Measurements from ENCODE around the gene FIG4. TPM values are rescaled to one million over a fixed set of nuclear protein-coding genes. Genes with fewer than 3 reads are reported as not detected.

The FIG4 gene
- 11.4 and 16.7 TPM in 2 replicates for total RNA-seq

DNA sequence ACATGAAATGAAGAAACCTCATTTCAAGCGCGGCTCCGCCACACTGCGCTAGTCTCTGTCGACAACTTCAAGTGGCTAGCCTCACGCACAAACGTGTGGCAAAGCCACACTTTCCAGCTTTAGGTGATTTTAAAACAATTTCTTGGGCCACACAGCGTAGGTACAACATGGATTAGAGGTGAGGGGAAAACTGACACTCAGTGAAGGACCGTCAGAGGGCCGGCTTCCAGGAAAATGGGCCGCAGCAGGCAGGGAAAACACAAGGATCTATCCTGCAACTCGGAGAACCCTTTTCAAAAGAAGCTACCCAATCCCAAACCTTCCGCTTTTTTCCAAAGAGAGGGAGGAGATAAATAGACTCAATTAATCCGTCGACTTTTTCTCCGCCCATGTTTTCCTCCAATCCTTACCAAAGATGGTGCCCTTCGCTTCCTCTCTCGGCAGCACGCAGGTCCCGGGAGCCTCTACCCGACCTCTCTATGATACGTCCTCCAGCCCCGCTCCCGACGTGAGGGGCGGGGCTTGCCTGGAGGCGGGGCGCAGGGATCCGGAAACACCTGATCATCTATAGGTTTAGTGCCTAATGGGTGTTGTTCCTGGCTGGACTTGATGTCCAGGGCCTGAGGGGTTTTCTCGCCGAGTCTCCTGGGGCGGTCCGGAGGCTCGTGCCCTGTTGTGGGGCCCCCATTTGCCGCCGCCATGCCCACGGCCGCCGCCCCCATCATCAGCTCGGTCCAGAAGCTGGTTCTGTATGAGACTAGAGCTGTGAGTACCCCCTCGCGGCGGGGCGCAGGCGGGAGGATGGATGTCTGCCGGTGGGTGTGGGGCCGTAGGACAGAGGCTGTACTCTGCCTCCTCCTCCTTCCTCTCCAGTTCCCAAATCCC lies at the start of gene FIG4, which contains the start of gene AK9:
Gene FIG4 (plus strand): TSS at position 560 of the 885 bp plus-strand sequence. CDS start 140 bp downstream, at position 700.
Gene AK9 (minus strand): TSS at position 466 of the 885 bp plus-strand sequence. CDS start 15,457 bp downstream, outside the sequence.

Other genes with a start within 250 kb of the FIG4 start
- 45.3 and 52.2 TPM in 2 replicates for gene MICAL1, start 235.5 kb upstream of the FIG4 start, total RNA-seq
- gene ZBTB24, start 208.1 kb upstream of the FIG4 start, total RNA-seq: 5.5 and 7.7 TPM in 2 replicates
- gene AK9, start 94 bp upstream of the FIG4 start, total RNA-seq: 3.5 and 5.1 TPM in 2 replicates

Data from placental epithelial cell (primary cell).